Hepatic stellate cell (primary cell): ENCODE data around the gene SLC44A5.
"Not testable (repeated sequence)": the region's sequence is repeated elsewhere in the genome, so short reads cannot be mapped to it uniquely, and the experiment has no call there.

Source experiments
- DNase-seq: peaks from one replicate; pipeline ENCODE4 v3.0.0; 2011; ENCODE audit warnings: low spot score

Gene SLC44A5

GRCh38 chr1:75611014-75611413 lies at the start of gene SLC44A5:
TSS of gene SLC44A5 (minus strand) at chr1:75611114. CDS start at chr1:75541447, 69,667 bp downstream.
- no peak for DNase-seq

- no peak for DNase-seq
Measured at GRCh38 chr1:75655931-75656330, 45.0 kb upstream of the SLC44A5 start.

DNA sequence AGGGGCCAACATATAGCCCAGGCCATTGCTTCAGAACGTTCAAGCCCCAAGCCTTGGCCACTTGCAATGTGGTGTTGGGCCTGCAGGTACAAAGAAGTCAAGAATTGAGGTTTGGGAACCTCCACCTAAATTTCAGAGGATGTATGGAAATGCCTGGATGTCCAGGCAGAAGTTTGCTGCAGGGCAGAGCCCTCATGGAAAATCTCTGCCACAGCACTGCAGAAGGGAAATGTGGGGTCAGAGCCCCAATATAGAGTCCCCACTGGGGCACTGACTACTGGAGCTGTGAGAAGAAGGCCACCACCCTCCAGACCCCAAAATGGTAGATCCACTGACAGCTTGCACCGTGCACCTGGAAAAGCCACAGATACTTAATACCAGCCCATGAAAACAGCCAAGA lies 36.3 kb upstream of the SLC44A5 start:
- not testable (repeated sequence) for DNase-seq

DNA sequence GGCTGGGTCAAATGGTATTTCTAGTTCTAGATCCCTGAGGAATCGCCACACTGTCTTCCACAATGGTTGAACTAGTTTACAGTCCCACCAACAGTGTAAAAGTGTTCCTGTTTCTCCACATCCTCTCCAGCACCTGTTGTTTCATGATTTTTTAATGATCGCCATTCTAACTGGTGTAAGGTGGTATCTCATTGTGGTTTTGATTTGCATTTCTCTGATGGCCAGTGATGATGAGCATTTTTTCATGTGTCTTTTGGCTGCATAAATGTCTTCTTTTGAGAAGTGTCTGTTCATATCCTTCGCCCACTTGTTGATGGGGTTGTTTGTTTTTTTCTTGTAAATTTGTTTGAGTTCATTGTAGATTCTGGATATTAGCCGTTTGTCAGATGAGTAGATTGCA lies 34.2 kb upstream of the SLC44A5 start:
- not testable (repeated sequence) for DNase-seq

GRCh38 chr1:75643460-75643859 lies 32.5 kb upstream of the SLC44A5 start:
- DNase-seq, result no peak

GRCh38 chr1:75641325-75641724 lies 30.4 kb upstream of the SLC44A5 start:
- no peak for DNase-seq

- DNase-seq, result no peak
Measured at GRCh38 chr1:75640137-75640536, 29.2 kb upstream of the SLC44A5 start.

- no peak for DNase-seq
Measured at GRCh38 chr1:75632350-75632949, 21.5 kb upstream of the SLC44A5 start.

- DNase-seq, result no peak
Measured at GRCh38 chr1:75630998-75631397, 20.1 kb upstream of the SLC44A5 start.

- no peak for DNase-seq
Measured at GRCh38 chr1:75630004-75630594, 19.2 kb upstream of the SLC44A5 start.

GRCh38 chr1:75625795-75626194 lies 14.9 kb upstream of the SLC44A5 start:
- no peak for DNase-seq

DNA sequence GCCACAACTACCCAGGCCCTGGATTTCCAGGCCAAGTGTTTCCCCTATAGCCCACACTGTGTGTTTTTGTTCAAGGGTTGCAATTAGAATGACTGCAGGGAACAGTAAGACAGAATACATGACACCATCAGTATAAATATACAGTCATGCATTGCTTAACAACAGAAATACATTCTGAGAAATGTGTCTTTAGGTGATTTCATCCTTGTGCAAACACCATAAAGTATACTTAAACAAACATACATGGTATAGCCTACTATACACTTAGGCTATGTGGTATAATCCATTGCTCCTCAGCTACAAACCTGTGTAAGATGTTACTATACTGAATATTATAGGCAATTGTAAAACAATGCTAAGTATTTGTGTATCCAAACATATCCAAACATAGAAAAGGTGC lies 7.5 kb upstream of the SLC44A5 start:
- no peak for DNase-seq

GRCh38 chr1:75616436-75617433 lies 5.8 kb upstream of the SLC44A5 start:
- DNase-seq, result peak; percentile 17

DNA sequence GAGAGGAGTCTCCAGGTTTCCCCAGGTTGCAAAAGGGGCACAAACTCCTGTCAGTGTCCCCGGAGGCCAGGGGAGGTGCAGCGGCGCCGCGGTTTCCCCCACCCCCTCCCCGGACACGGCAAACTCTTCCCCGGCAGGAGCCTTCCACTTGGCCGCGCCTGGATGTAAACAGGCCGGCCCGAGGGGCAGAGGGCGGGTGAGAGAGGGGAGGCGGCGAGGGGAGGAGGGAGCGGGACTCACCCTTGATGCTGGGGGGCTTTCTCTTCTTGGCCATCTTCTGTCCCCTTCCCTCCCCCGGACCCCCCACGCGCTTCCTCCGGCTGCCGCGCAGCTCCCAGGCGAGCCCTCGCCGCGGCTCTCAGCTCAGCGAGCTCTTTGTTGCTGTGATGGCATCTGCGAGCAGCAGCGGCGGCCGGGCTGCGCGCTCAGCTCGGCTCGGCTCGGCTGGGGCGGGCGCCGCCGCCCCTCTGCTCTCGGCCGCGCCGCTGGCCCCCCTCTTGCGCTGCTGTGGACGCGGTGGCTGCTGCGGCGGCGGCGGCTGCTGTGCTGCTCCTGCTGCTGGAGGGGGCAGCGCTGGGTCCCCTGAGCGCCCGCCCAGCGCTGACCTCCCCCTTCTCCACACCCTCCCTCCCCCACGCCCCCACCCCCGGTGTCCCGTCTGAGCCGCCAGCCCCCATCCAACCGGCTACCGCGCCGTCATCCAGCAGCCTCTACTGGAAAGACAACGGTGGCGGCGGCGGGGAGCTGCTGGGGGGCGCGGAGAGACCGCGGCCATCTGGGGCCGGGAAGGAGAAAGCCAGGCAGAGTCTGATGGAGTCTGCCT lies 4.9 kb upstream of the SLC44A5 start:
- peak; percentile 35 for DNase-seq

DNA sequence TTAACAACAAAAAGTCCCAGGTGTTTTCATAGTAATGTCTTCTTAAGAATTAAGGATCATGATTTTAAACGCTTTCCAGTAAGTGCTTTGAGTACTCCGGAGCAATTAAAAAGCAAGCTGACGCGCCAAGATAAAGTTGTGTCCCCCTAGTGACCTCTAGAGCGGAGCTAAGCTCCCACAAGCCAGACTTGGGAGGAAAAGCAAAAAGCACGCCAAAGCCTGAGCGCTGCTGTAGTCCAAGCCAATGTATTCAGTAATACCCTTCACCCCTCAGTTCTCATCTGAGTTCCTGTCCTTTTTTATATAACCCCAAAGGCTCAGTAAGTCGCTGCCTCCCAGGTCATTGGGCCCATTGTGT lies 3.5 kb upstream of the SLC44A5 start:
- DNase-seq, result no peak

DNA sequence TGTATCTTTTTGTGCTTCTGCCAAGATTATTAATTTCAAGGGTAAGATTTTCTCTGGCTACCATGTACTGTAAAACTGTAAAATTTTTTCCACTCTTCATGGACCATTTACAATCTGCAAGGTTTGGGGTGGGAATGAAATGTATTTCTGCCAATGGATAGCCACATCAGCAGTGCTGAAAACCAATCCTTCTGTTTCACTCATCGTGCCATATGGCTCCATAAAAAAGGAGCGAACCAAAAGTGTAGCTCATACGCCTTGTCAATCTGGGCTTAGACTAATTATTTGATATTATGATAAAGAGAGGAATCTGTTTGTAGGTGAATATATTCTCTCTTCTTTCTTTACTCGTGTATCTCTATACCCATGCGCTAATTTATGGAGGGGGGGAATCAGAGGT lies 3.0 kb upstream of the SLC44A5 start:
- DNase-seq, result no peak

GRCh38 chr1:75612976-75613375 lies 2.1 kb upstream of the SLC44A5 start:
- DNase-seq, result no peak

- no peak for DNase-seq
Measured at GRCh38 chr1:75602486-75602885, 8.4 kb downstream of the SLC44A5 start.

GRCh38 chr1:75600781-75601180 lies 10.1 kb downstream of the SLC44A5 start:
- no peak for DNase-seq

- no peak for DNase-seq
Measured at GRCh38 chr1:75594327-75594726, 16.6 kb downstream of the SLC44A5 start.

GRCh38 chr1:75593457-75593856 lies 17.5 kb downstream of the SLC44A5 start:
- not testable (repeated sequence) for DNase-seq

- DNase-seq, result no peak
Measured at GRCh38 chr1:75589637-75590036, 21.3 kb downstream of the SLC44A5 start.
